Gastroesophageal sphincter (tissue), 4 donors: Measurements from ENCODE around the gene ADGRG3. TPM values are rescaled to one million over a fixed set of nuclear protein-coding genes. Genes with fewer than 3 reads are reported as not detected.

ENCODE experiments used
- ATAC-seq: fragments of 150-250 bp; one replicate; pipeline ENCODE4 v1.9.1; 2016; ENCODE audit warnings: mild to moderate bottlenecking, moderate library complexity
- H3K27ac ChIP-seq, 4 donors: fragments of 200-600 bp; sonication (generic) in 3 of 4; 1 replicate in 3 of 4; 2 replicates in 1 of 4; pipeline ENCODE4 v1.5.1; 2016 to 2019
- H3K27me3 ChIP-seq: fragments of 200-600 bp; sonication (generic); one replicate; pipeline ENCODE4 v1.5.1; 2019
- H3K36me3 ChIP-seq, 2 donors: fragments of 200-600 bp; sonication (generic); one replicate each; pipeline ENCODE4 v1.5.1; 2019; ENCODE audit warnings: control low read depth in 1 of 2
- H3K4me1 ChIP-seq, 3 donors: fragments of 200-600 bp; sonication (generic); 1 replicate in 2 of 3; 2 replicates in 1 of 3; pipeline ENCODE4 v1.5.1; 2016 to 2019; ENCODE audit warnings: control low read depth in 2 of 3
- H3K4me3 ChIP-seq, 2 donors: fragments of 200-600 bp; sonication (generic); one replicate each; pipeline ENCODE4 v1.5.1; 2019; ENCODE audit warnings: mild to moderate bottlenecking in 1 of 2, moderate library complexity in 1 of 2
- H3K9me3 ChIP-seq, 3 donors: fragments of 200-600 bp; sonication (generic); one replicate each; pipeline ENCODE4 v1.5.1; 2017 to 2019; ENCODE audit warnings: control low read depth in 2 of 3
- CTCF ChIP-seq, 4 experiments: fragments of 200-600 bp in 2 of 4; fragments of 450-650 bp in 2 of 4; sonication (generic) in 1 of 4; IDR thresholded peaks; one replicate each; pipeline ENCODE4 v1.5.1; 2017 to 2019; ENCODE audit warnings: antibody characterized with exemption in 4 of 4, mild to moderate bottlenecking in 2 of 4, moderate library complexity in 2 of 4
- EP300 ChIP-seq: sonication (generic); formaldehyde crosslinking; IDR thresholded peaks from one replicate; pipeline ENCODE4 v1.6.1; 2017; ENCODE audit warnings: antibody characterized with exemption, mild to moderate bottlenecking
- POLR2A ChIP-seq, 2 donors: fragments of 450-650 bp; IDR thresholded peaks; one replicate each; pipeline ENCODE4 v1.6.1; 2017; ENCODE audit warnings: antibody characterized with exemption in 2 of 2, mild to moderate bottlenecking in 2 of 2, moderate library complexity in 1 of 2
- POLR2AphosphoS5 ChIP-seq: sonication (generic); formaldehyde crosslinking; IDR thresholded peaks from one replicate; pipeline ENCODE4 v1.6.1; 2017; ENCODE audit warnings: antibody characterized with exemption
- WGBS, 2 donors: methylation state at CpG; one replicate each; pipeline ENCODE4 v1.1.5; 2018; ENCODE audit warnings: low coverage in 1 of 2; 5-methylcytosine and 5-hydroxymethylcytosine counted together
- total RNA-seq, 4 donors: library from RNA; depleted of rRNA; stranded (reverse); fragments of >200 nt; gene quantifications; one replicate each; pipeline ENCODE4 v1.1.0, GENCODE V29; 2016

ADGRG3 gene
- total RNA-seq: 1 to 10 TPM in 3 of 4 donors, under 1 TPM in 1; 0.31 to 7.4 (median 2.2) TPM

GRCh38 chr16:57668263-57668571 lies at the start of gene ADGRG3:
TSS of gene ADGRG3 (plus strand) at chr16:57668306. CDS start at chr16:57668348, 42 bp downstream.
- 80% methylated on average over 2 of the region's 11 CpGs; no CpG with 5 or more reads in 1 of the 2 donors for WGBS, 2 donors
- H3K27ac ChIP-seq: no peak within 1 kb of the TSS
- H3K9me3 ChIP-seq: no peaks in the 10 kb centered on the region
- TF ChIP-seq EP300: no peak
- H3K4me1 ChIP-seq: no peaks in the 10 kb centered on the region
- ATAC-seq: no peak
- H3K27me3 ChIP-seq: peaks cover 21% of the 10 kb centered on the region
- no peaks in the 10 kb centered on the region for H3K36me3 ChIP-seq
- no peak within 1 kb of the TSS for H3K4me3 ChIP-seq

- H3K27ac ChIP-seq: no peak overlapping the region
- H3K4me3 ChIP-seq: no peak overlapping the region
- TF ChIP-seq CTCF (IDR thresholded peaks at IDR 0.05) (no peak), EP300 (no peak), POLR2A (IDR thresholded peaks at IDR 0.05) (no peak), POLR2AphosphoS5 (no peak)
Observed at GRCh38 chr16:57619133-57619605, 48.9 kb upstream of the ADGRG3 start.

GRCh38 chr16:57619606-57620334 lies 48.3 kb upstream of the ADGRG3 start:
- H3K27ac ChIP-seq: no peak overlapping the region
- no peaks in the 10 kb centered on the region for H3K36me3 ChIP-seq
- H3K4me3 ChIP-seq: no peak overlapping the region
- no peaks in the 10 kb centered on the region for H3K27me3 ChIP-seq
- TF ChIP-seq CTCF (IDR thresholded peaks at IDR 0.05) (no peak), POLR2A (IDR thresholded peaks at IDR 0.05) (no peak), EP300 (no peak), POLR2AphosphoS5 (no peak)
- 84 to 100% methylated on average over 2 to 5 of the region's 16 CpGs for WGBS, 2 donors
- H3K4me1 ChIP-seq: peaks cover 0 to 22% (median 0%) of the 10 kb centered on the region in 3 donors
- no peaks in the 10 kb centered on the region for H3K9me3 ChIP-seq
- ATAC-seq: no peak

More at GRCh38 chr16:57619133-57619605, 48.9 kb upstream of the ADGRG3 start:
- WGBS, 2 donors: 79 to 86% methylated on average over 4 to 5 of the region's 8 CpGs
- ATAC-seq: no peak
- Histone ChIP-seq H3K36me3 (no peaks in the 10 kb centered on the region), H3K9me3 (no peaks in the 10 kb centered on the region), H3K27me3 (no peaks in the 10 kb centered on the region), H3K4me1 (peaks cover 0 to 16% (median 0%) of the 10 kb centered on the region in 3 donors)

- Histone ChIP-seq H3K36me3 (no peaks in the 10 kb centered on the region), H3K9me3 (no peaks in the 10 kb centered on the region), H3K27ac (no peak overlapping the region), H3K27me3 (no peaks in the 10 kb centered on the region), H3K4me3 (no peak overlapping the region), H3K4me1 (peaks cover 0 to 26% (median 0%) of the 10 kb centered on the region in 3 donors)
- no peak for ATAC-seq
- TF ChIP-seq POLR2A (IDR thresholded peaks at IDR 0.05) (no peak), CTCF (IDR thresholded peaks at IDR 0.05) (no peak)
- 90% methylated on average over 2 of the region's 27 CpGs; no CpG with 5 or more reads in 1 of the 2 donors for WGBS, 2 donors
Observed at GRCh38 chr16:57620335-57621231, 47.5 kb upstream of the ADGRG3 start.

GRCh38 chr16:57621521-57622271 lies 46.4 kb upstream of the ADGRG3 start:
- no peak overlapping the region for H3K27ac ChIP-seq
- H3K4me1 ChIP-seq: peaks cover 0 to 26% (median 0%) of the 10 kb centered on the region in 3 donors
- TF ChIP-seq CTCF (IDR thresholded peaks at IDR 0.05) (no peak), POLR2AphosphoS5 (no peak), POLR2A (IDR thresholded peaks at IDR 0.05) (no peak), EP300 (no peak)
- no peak for ATAC-seq
- no peaks in the 10 kb centered on the region for H3K36me3 ChIP-seq
- 68 to 80% methylated on average over 2 to 7 of the region's 10 CpGs for WGBS, 2 donors
- peaks cover 2% of the 10 kb centered on the region for H3K27me3 ChIP-seq
- no peak overlapping the region for H3K4me3 ChIP-seq
- H3K9me3 ChIP-seq: no peaks in the 10 kb centered on the region
